IMR-90 (cell line): ENCODE measurements around the gene ANO10. TPM values are rescaled to one million over a fixed set of nuclear protein-coding genes. Genes with fewer than 3 reads are reported as not detected.

Experiments used
- ATAC-seq: fragments of 200-7000 bp; cut with Tn5 transposase; 2 replicates; pipeline ENCODE4 v1.9.1; 2020; ENCODE audit warnings: low read depth, mild to moderate bottlenecking, moderate library complexity
- BruUV-seq: library from RNA; stranded (reverse); fragments of 400-500 nt; replicated peaks from 2 replicates; lab custom pipeline; 2021; lab: Mats Ljungman, UMichigan
- CTCF ChIA-PET: fragments of 300-600 bp; formaldehyde crosslinking; extraction: SDS; loops from one replicate; lab custom pipeline; 2021; ENCODE audit warnings: antibody characterized with exemption; lab: Yijun Ruan, JAX
- POLR2A ChIA-PET: fragments of 300-600 bp; sonication (Branson Sonifier 250); formaldehyde crosslinking; loops from one replicate; lab custom pipeline; 2022; ENCODE audit warnings: antibody characterized with exemption; ENCODE audit not compliant: unreplicated experiment; lab: Charles Lee
- DNase-seq: peaks from one replicate; pipeline ENCODE4 v3.0.0; 2013
- H2AFZ ChIP-seq: replicated peaks from 2 replicates; pipeline ENCODE3; 2013; ENCODE audit warnings: low read length, mild to moderate bottlenecking; ENCODE audit not compliant: poor library complexity
- H2AK5ac ChIP-seq: 2 replicates; pipeline ENCODE4 v1.6.1; 2013; ENCODE audit warnings: low read depth, low read length, inconsistent platforms
- H2AK9ac ChIP-seq: replicated peaks from 2 replicates; pipeline ENCODE3; 2013; ENCODE audit warnings: mild to moderate bottlenecking, low read depth, low read length, moderate library complexity; ENCODE audit not compliant: poor library complexity
- H2BK120ac ChIP-seq: 2 replicates; pipeline ENCODE4 v1.6.1; 2013; ENCODE audit warnings: low read depth, low read length, inconsistent platforms
- H2BK15ac ChIP-seq: 3 replicates; pipeline ENCODE4 v1.6.1; 2013; ENCODE audit warnings: low read depth, low read length, inconsistent platforms
- H2BK20ac ChIP-seq: 2 replicates; pipeline ENCODE4 v1.6.1; 2013; ENCODE audit warnings: low read depth, mild to moderate bottlenecking, inconsistent platforms, low read length, moderate library complexity
- H2BK5ac ChIP-seq: 2 replicates; pipeline ENCODE4 v1.6.1; 2013; ENCODE audit warnings: mild to moderate bottlenecking, low read depth, low read length, inconsistent platforms; ENCODE audit not compliant: poor library complexity, severe bottlenecking
- H3K14ac ChIP-seq: replicated peaks from 2 replicates; pipeline ENCODE4 v1.6.1; 2013; ENCODE audit warnings: low read depth, low read length, inconsistent platforms
- H3K18ac ChIP-seq: 2 replicates; pipeline ENCODE4 v1.6.1; 2013; ENCODE audit warnings: low read depth, low read length, control low read depth
- H3K23ac ChIP-seq: 2 replicates; pipeline ENCODE4 v1.6.1; 2013; ENCODE audit warnings: low read depth, low read length, inconsistent platforms
- H3K27ac ChIP-seq: 2 replicates; pipeline ENCODE4 v1.5.1; 2013; ENCODE audit warnings: mild to moderate bottlenecking, control low read depth, low read length; ENCODE audit not compliant: insufficient read depth
- H3K27me3 ChIP-seq: 2 replicates; pipeline ENCODE4 v1.6.1; 2013; ENCODE audit warnings: low read length; ENCODE audit not compliant: control insufficient read depth, insufficient read depth
- H3K36me3 ChIP-seq: 2 replicates; pipeline ENCODE4 v1.6.1; 2013; ENCODE audit warnings: low read length, mixed read lengths; ENCODE audit not compliant: control insufficient read depth, insufficient read depth
- H3K4ac ChIP-seq: 2 replicates; pipeline ENCODE4 v1.6.1; 2013; ENCODE audit warnings: low read depth, low read length, inconsistent platforms
- H3K4me1 ChIP-seq: 2 replicates; pipeline ENCODE4 v1.6.1; 2013; ENCODE audit warnings: low read length, mixed read lengths; ENCODE audit not compliant: control insufficient read depth, insufficient read depth
- H3K4me2 ChIP-seq: 2 replicates; pipeline ENCODE4 v1.6.1; 2013; ENCODE audit warnings: low read depth, mild to moderate bottlenecking, control low read depth, low read length, moderate library complexity
- H3K4me3 ChIP-seq: 2 replicates; pipeline ENCODE4 v1.5.1; 2013; ENCODE audit warnings: low read depth, mild to moderate bottlenecking, control low read depth, low read length, moderate library complexity; ENCODE audit not compliant: insufficient read depth
- H3K56ac ChIP-seq: 2 replicates; pipeline ENCODE4 v1.6.1; 2013; ENCODE audit warnings: low read length, inconsistent platforms; ENCODE audit not compliant: insufficient read depth; ENCODE audit errors: extremely low read depth
- H3K79me1 ChIP-seq, 2 experiments: 2 replicates each; pipeline ENCODE4 v1.6.1; 2013; ENCODE audit warnings: low read length in 2 of 2, inconsistent platforms in 1 of 2, low read depth in 1 of 2
- H3K9ac ChIP-seq: 2 replicates; pipeline ENCODE4 v1.6.1; 2013; ENCODE audit warnings: low read depth, low read length, control low read depth
- H3K9me1 ChIP-seq: 2 replicates; pipeline ENCODE4 v1.6.1; 2013; ENCODE audit warnings: low read length, inconsistent platforms; ENCODE audit not compliant: insufficient read depth
- H3K9me3 ChIP-seq: 2 replicates; pipeline ENCODE4 v1.6.1; 2013; ENCODE audit warnings: low read length; ENCODE audit not compliant: control insufficient read depth, insufficient read depth
- H4K20me1 ChIP-seq: 2 replicates; pipeline ENCODE4 v1.6.1; 2013; ENCODE audit warnings: low read length, inconsistent platforms; ENCODE audit not compliant: insufficient read depth
- H4K5ac ChIP-seq: 2 replicates; pipeline ENCODE4 v1.6.1; 2013; ENCODE audit warnings: mild to moderate bottlenecking, low read depth, low read length, control low read depth
- H4K8ac ChIP-seq, 2 experiments: 2 replicates each; pipeline ENCODE4 v1.6.1; 2013; ENCODE audit warnings: low read depth in 2 of 2, low read length in 2 of 2, control low read depth in 1 of 2, inconsistent platforms in 1 of 2
- H4K91ac ChIP-seq: 2 replicates; pipeline ENCODE4 v1.6.1; 2013; ENCODE audit warnings: low read depth, low read length, inconsistent platforms; ENCODE audit not compliant: insufficient read depth
- BHLHE40 ChIP-seq: fragments of 150-350 bp; IDR thresholded peaks from 2 replicates; pipeline ENCODE4 v1.6.1; 2016; ENCODE audit warnings: mild to moderate bottlenecking, low read depth, low read length
- CEBPB ChIP-seq: IDR thresholded peaks from 2 replicates; pipeline ENCODE4 v1.6.1; 2012; ENCODE audit warnings: low read depth, low read length, improper control_type of control experiment
- CTCF ChIP-seq: conservative IDR thresholded peaks from 2 replicates; pipeline ENCODE4 v1.5.1; 2012; ENCODE audit warnings: mild to moderate bottlenecking, low read depth, low read length, improper control_type of control experiment
- ELK1 ChIP-seq: fragments of 150-350 bp; IDR thresholded peaks from 2 replicates; pipeline ENCODE4 v1.6.1; 2016; ENCODE audit warnings: low read depth, mild to moderate bottlenecking, low read length, moderate library complexity, borderline replicate concordance
- FOS ChIP-seq: fragments of 150-350 bp; IDR thresholded peaks from 2 replicates; pipeline ENCODE4 v1.6.1; 2016; ENCODE audit warnings: low read depth, low read length
- MAFK ChIP-seq: IDR thresholded peaks from 2 replicates; pipeline ENCODE4 v1.6.1; 2012; ENCODE audit warnings: low read depth, low read length, improper control_type of control experiment
- MAZ ChIP-seq: IDR thresholded peaks from 2 replicates; pipeline ENCODE4 v1.6.1; 2012; ENCODE audit warnings: low read depth, mild to moderate bottlenecking, low read length, improper control_type of control experiment, moderate library complexity, borderline replicate concordance
- MXI1 ChIP-seq: IDR thresholded peaks from 2 replicates; pipeline ENCODE4 v1.6.1; 2012; ENCODE audit warnings: low read depth, mild to moderate bottlenecking, low read length, moderate library complexity, borderline replicate concordance
- NFE2L2 ChIP-seq: fragments of 150-350 bp; IDR thresholded peaks from 2 replicates; pipeline ENCODE4 v1.6.1; 2016; ENCODE audit warnings: low read depth, mild to moderate bottlenecking, low read length
- POLR2A ChIP-seq: IDR thresholded peaks from 2 replicates; pipeline ENCODE4 v1.6.1; 2012; ENCODE audit warnings: mild to moderate bottlenecking, low read depth, low read length
- RAD21 ChIP-seq: IDR thresholded peaks from 2 replicates; pipeline ENCODE4 v1.6.1; 2012; ENCODE audit warnings: low read length, improper control_type of control experiment
- RCOR1 ChIP-seq: IDR thresholded peaks from 2 replicates; pipeline ENCODE4 v1.6.1; 2012; ENCODE audit warnings: mild to moderate bottlenecking, low read length, improper control_type of control experiment; ENCODE audit not compliant: insufficient replicate concordance
- RFX5 ChIP-seq: IDR thresholded peaks from 2 replicates; pipeline ENCODE4 v1.8.0; 2012; ENCODE audit warnings: low read depth, mild to moderate bottlenecking, low read length, moderate library complexity
- SMC3 ChIP-seq: fragments of 150-350 bp; IDR thresholded peaks from 2 replicates; pipeline ENCODE4 v1.6.1; 2016; ENCODE audit warnings: low read depth, mild to moderate bottlenecking, antibody characterized with exemption, low read length, moderate library complexity
- USF2 ChIP-seq: fragments of 150-350 bp; IDR thresholded peaks from 2 replicates; pipeline ENCODE4 v1.6.1; 2017; ENCODE audit warnings: mild to moderate bottlenecking, antibody characterized with exemption, low read length, low read depth
- dilution Hi-C: fragments of 300-500 bp; cut with HindIII; formaldehyde crosslinking; loops from one replicate; pipeline ENCODE4 v1.14.3; 2018; ENCODE audit warnings: low sequenced_read_pairs; ENCODE audit not compliant: unreplicated experiment
- in situ Hi-C: fragments of 300-500 bp; cut with MboI; formaldehyde crosslinking; loops from 3 replicates; pipeline ENCODE4 v1.14.3; 2019; ENCODE audit warnings: low sequenced_read_pairs, inconsistent platforms, mixed read lengths
- intact Hi-C: fragments of 100-400 bp; cut with micrococcal nuclease; formaldehyde crosslinking; loops from 2 replicates; pipeline ENCODE4 v1.10.0; 2022
- polyA plus RNA-seq, 3 experiments: library from polyadenylated mRNA; depleted of rRNA; stranded (reverse); fragments of >200 nt; gene quantifications; 2 replicates each; pipeline ENCODE4 v1.2.3, GENCODE V29; 2012; ENCODE audit warnings: low replicate concordance in 1 of 3
- total RNA-seq: library from RNA; depleted of rRNA; stranded (reverse); fragments of >200 nt; gene quantifications from 2 replicates; pipeline ENCODE4 v1.2.3, GENCODE V29; 2012

The ANO10 gene
- total and polyA plus RNA-seq, 2 of the 4 experiments (the other 2 are of a cell fraction) = 28.5 to 41.6 TPM

- DNase-seq (no peak), ATAC-seq (no peak)
- POLR2A ChIA-PET = no interaction called here
- Histone ChIP-seq H3K23ac (no peak overlapping the region), H2BK20ac (no peak overlapping the region), H3K4me3 (no peak overlapping the region), H4K5ac (no peak overlapping the region), H3K9me3 (no peaks in the 10 kb centered on the region), H2AK9ac (no peak overlapping the region), H3K27me3 (no peaks in the 10 kb centered on the region), H4K91ac (no peak overlapping the region), H2AFZ (no peak overlapping the region), H2BK120ac (no peak overlapping the region), H2BK15ac (no peak overlapping the region), H4K8ac (no peak overlapping the region), H3K79me1 (peaks cover 0 to 3% of the 10 kb centered on the region in 2 experiments; a peak in 1 of 4 replicates), H3K4me1 (no peaks in the 10 kb centered on the region; the same call in 1 of the 2 replicates), H2AK5ac (no peak overlapping the region), H3K9ac (no peak overlapping the region), H4K20me1 (no peaks in the 10 kb centered on the region), H3K4ac (no peak overlapping the region), H3K56ac (no peak overlapping the region), H3K14ac (no peak overlapping the region), H2BK5ac (no peak overlapping the region), H3K36me3 (peaks cover 5% of the 10 kb centered on the region; the same call in 1 of the 2 replicates), H3K4me2 (no peak overlapping the region), H3K18ac (no peak overlapping the region), H3K27ac (no peak overlapping the region), H3K9me1 (peaks cover 2% of the 10 kb centered on the region; the same call in 1 of the 2 replicates)
- CTCF ChIA-PET = no interaction called here
- no TSS peak for BruUV-seq
- dilution Hi-C loops = no loop called here
- in situ Hi-C loops = no loop called here
- TF ChIP-seq BHLHE40 (no peak), CEBPB (no peak), FOS (no peak), NFE2L2 (no peak), RAD21 (no peak), POLR2A (no peak), ELK1 (no peak), SMC3 (no peak), MXI1 (no peak), RFX5 (no peak), CTCF (no peak), MAFK (no peak), MAZ (no peak), USF2 (no peak), RCOR1 (no peak)
- intact Hi-C loops = no loop called here
These were observed 186.1 kb downstream of the ANO10 start for GRCh38 chr3:43435706-43436105.
